ACC112 (cell line): ENCODE data around the gene CDCA8.

Experiments used
- H2AFZ ChIP-seq: fragments of 200-600 bp; sonication (generic); one replicate; pipeline ENCODE4 v1.6.0; 2017; ENCODE audit warnings: antibody characterized with exemption, low read length; ENCODE audit not compliant: unreplicated experiment
- H3K27ac ChIP-seq: fragments of 200-600 bp; sonication (generic); 2 replicates; pipeline ENCODE4 v1.5.1; 2014; ENCODE audit warnings: low read depth, mild to moderate bottlenecking, antibody characterized with exemption, low read length, moderate library complexity
- H3K27me3 ChIP-seq: fragments of 200-600 bp; sonication (generic); 2 replicates; pipeline ENCODE4 v1.6.1; 2014; ENCODE audit warnings: mild to moderate bottlenecking, antibody characterized with exemption, low read length, moderate library complexity, mixed read lengths; ENCODE audit not compliant: insufficient read depth
- H3K36me3 ChIP-seq: fragments of 200-600 bp; sonication (generic); 2 replicates; pipeline ENCODE4 v1.6.1; 2016; ENCODE audit warnings: mild to moderate bottlenecking, antibody characterized with exemption, low read length, moderate library complexity, mixed read lengths; ENCODE audit not compliant: insufficient read depth
- H3K4me1 ChIP-seq: fragments of 200-600 bp; sonication (generic); one replicate; pipeline ENCODE4 v1.6.1; 2016; ENCODE audit warnings: low read length, mixed read lengths; ENCODE audit not compliant: insufficient read depth, unreplicated experiment, control insufficient read depth
- H3K4me3 ChIP-seq: fragments of 200-600 bp; sonication (generic); 2 replicates; pipeline ENCODE4 v1.5.1; 2014; ENCODE audit warnings: mild to moderate bottlenecking, low read depth, low read length
- H3K79me2 ChIP-seq: fragments of 200-600 bp; sonication (generic); one replicate; pipeline ENCODE4 v1.6.0; 2016; ENCODE audit warnings: low read length; ENCODE audit not compliant: control insufficient read depth, unreplicated experiment, insufficient read depth

The CDCA8 gene

DNA sequence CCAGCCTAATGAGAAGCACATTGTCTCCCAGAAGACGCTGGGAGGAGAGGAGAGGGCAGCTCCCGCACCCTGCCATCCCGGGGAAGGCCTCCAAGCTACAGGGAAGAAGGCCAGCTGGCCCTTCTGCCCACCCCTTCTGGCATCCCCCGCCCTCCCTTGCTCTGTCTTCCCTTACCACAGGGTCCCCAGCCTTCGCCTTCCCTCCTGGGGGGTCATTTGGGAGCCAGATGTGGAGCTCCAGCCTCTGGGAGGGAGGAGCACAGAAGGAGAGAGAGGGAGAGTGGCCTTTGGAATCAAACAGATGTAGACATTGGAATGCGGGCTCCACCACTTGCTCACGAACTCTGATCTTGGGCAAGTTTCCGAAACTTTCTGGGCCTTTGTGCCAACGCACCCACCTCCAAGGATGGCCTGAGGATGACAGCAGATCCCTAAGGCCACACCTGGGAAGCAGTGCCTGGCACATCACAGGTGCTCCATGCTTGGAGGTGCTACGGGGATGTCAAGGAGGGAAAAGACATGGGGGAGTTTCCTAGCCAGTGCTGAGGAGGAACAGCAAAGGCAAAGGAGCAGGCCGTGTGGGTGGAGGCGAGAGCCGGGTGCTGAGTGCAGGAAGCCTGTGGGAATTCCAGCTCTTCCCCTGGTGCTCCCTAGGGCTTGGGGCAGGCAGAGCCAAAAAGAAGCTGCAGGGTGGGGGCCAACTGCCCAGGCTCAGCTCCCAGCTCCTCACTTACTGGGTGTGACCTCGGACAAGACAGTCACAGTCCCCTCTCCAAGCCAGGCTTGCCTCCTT is 34.5 kb upstream of the CDCA8 start:
- peaks cover 20% of the 10 kb centered on the region; the same call in 1 of the 2 replicates for H3K27me3 ChIP-seq
- H3K79me2 ChIP-seq: no peaks in the 10 kb centered on the region
- H3K27ac ChIP-seq: no peak overlapping the region
- H3K36me3 ChIP-seq: no peaks in the 10 kb centered on the region
- H3K4me3 ChIP-seq: no peak overlapping the region
- H2AFZ ChIP-seq: no peak overlapping the region
- H3K4me1 ChIP-seq: no peaks in the 10 kb centered on the region

DNA sequence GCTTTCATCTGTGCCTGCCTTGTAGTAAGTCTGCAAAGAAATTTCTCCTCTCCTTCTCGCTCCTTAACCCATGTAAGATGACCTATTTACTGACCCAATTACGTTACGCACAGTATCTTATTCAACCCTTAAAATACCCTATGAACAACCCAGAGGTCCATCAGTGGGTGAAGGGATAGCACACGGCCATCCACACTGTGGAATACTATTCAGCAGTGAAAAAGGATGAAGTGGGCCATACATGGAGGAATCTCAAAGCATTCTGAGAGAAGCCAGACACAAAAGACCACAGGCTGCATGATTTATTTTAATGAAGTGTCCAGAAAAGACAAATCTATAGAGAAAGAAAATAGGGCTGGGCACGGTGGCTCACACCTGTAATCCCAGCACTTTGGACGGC is 33.8 kb upstream of the CDCA8 start:
- Histone ChIP-seq H2AFZ (no peak overlapping the region), H3K27me3 (peaks cover 20% of the 10 kb centered on the region; the same call in 1 of the 2 replicates), H3K36me3 (no peaks in the 10 kb centered on the region), H3K79me2 (no peaks in the 10 kb centered on the region), H3K27ac (no peak overlapping the region), H3K4me3 (no peak overlapping the region), H3K4me1 (no peaks in the 10 kb centered on the region)

- Histone ChIP-seq H3K79me2 (no peaks in the 10 kb centered on the region), H3K27me3 (peaks cover 20% of the 10 kb centered on the region; the same call in 1 of the 2 replicates), H3K4me1 (no peaks in the 10 kb centered on the region), H3K4me3 (no peak overlapping the region), H3K36me3 (no peaks in the 10 kb centered on the region), H2AFZ (no peak overlapping the region), H3K27ac (no peak overlapping the region)
Observed at GRCh38 chr1:37660664-37661063, 31.7 kb upstream of the CDCA8 start.

GRCh38 chr1:37661401-37661800 is 30.9 kb upstream of the CDCA8 start:
- Histone ChIP-seq H3K27ac (no peak overlapping the region), H3K36me3 (no peaks in the 10 kb centered on the region), H3K27me3 (peaks cover 20% of the 10 kb centered on the region; the same call in 1 of the 2 replicates), H2AFZ (no peak overlapping the region), H3K79me2 (no peaks in the 10 kb centered on the region), H3K4me1 (no peaks in the 10 kb centered on the region), H3K4me3 (no peak overlapping the region)

DNA sequence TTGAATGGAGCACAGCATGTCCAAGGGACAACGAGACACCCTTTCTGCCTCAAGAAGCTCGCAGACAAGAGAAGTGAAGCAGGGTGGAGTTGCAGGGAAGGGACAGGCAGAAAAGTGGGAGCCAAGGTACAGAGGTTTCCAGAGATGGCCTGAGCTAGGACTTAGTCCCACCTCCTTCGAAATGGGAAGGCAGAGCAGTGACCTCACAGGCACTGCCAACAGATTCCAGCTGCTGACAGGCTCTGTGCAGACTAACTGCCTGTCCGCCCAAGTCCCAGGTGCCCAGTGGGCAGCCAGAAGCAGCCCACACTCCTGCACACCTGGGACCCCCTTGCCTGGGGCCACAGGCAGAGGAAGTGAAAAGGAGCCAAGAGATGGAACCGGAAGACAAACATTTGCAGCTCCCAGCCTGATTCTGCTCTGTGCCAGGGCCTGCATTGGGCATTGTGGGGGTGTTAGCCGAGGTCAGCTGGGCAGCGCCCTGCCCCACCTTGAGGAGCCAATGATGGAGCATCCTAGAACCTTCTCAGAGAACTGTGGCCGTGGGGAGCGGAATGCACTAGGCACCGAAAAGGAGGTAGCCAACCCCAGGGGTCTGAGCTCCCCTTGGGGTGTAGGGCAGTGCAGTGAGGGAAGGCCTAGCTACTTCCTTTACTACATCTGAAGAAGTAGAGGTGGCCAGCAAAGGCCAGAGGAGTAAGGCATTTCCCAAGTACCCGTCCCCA is 30.1 kb upstream of the CDCA8 start:
- H3K4me3 ChIP-seq: no peak overlapping the region
- no peaks in the 10 kb centered on the region for H3K36me3 ChIP-seq
- no peaks in the 10 kb centered on the region for H3K79me2 ChIP-seq
- H2AFZ ChIP-seq: no peak overlapping the region
- no peak overlapping the region for H3K27ac ChIP-seq
- no peaks in the 10 kb centered on the region for H3K4me1 ChIP-seq
- peaks cover 25% of the 10 kb centered on the region; the same call in 1 of the 2 replicates for H3K27me3 ChIP-seq

GRCh38 chr1:37663426-37664000 is 28.8 kb upstream of the CDCA8 start:
- H2AFZ ChIP-seq: no peak overlapping the region
- no peaks in the 10 kb centered on the region for H3K36me3 ChIP-seq
- no peak overlapping the region for H3K27ac ChIP-seq
- H3K4me1 ChIP-seq: no peaks in the 10 kb centered on the region
- H3K27me3 ChIP-seq: peaks cover 25% of the 10 kb centered on the region
- H3K4me3 ChIP-seq: no peak overlapping the region
- no peaks in the 10 kb centered on the region for H3K79me2 ChIP-seq

GRCh38 chr1:37666241-37666867 is 26.0 kb upstream of the CDCA8 start:
- H3K27me3 ChIP-seq: peaks cover 41% of the 10 kb centered on the region
- H2AFZ ChIP-seq: no peak overlapping the region
- no peaks in the 10 kb centered on the region for H3K36me3 ChIP-seq
- no peak overlapping the region for H3K27ac ChIP-seq
- H3K4me1 ChIP-seq: no peaks in the 10 kb centered on the region
- H3K79me2 ChIP-seq: no peaks in the 10 kb centered on the region
- H3K4me3 ChIP-seq: no peak overlapping the region

GRCh38 chr1:37667023-37667671 is 25.2 kb upstream of the CDCA8 start:
- Histone ChIP-seq H3K27ac (no peak overlapping the region), H3K79me2 (no peaks in the 10 kb centered on the region), H3K4me1 (no peaks in the 10 kb centered on the region), H2AFZ (no peak overlapping the region), H3K27me3 (peaks cover 49% of the 10 kb centered on the region), H3K4me3 (no peak overlapping the region), H3K36me3 (no peaks in the 10 kb centered on the region)

DNA sequence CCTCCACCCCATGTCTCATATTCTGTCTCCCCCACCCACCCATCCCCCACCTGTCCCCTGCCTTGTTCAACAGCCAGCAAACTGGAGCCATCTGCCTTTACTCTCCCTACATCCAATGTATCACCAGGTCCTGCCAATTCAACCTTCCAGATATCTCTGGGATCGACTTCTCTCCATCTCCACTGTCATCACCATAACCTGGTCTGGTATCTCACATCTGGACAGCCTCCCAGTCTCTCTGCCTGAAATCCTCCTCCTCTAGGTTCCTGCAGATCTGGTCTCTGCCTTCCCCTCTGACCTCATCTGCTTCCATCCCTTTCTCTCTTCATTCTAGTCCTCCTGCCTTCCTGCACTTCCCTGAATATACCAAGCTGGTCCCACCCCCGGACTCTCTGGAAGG is 22.2 kb upstream of the CDCA8 start:
- Histone ChIP-seq H3K4me1 (no peaks in the 10 kb centered on the region), H2AFZ (no peak overlapping the region), H3K27me3 (peaks cover 59% of the 10 kb centered on the region), H3K79me2 (no peaks in the 10 kb centered on the region), H3K4me3 (no peak overlapping the region), H3K27ac (no peak overlapping the region), H3K36me3 (no peaks in the 10 kb centered on the region)

- Histone ChIP-seq H3K4me1 (no peaks in the 10 kb centered on the region), H3K27me3 (peaks cover 59% of the 10 kb centered on the region), H3K4me3 (no peak overlapping the region), H3K27ac (no peak overlapping the region), H3K36me3 (no peaks in the 10 kb centered on the region), H2AFZ (no peak overlapping the region), H3K79me2 (no peaks in the 10 kb centered on the region)
Observed at GRCh38 chr1:37671261-37671660, 21.1 kb upstream of the CDCA8 start.
